Fibroblast of the aortic adventitia (primary cell): ENCODE results near the gene NCK2. TPM values are rescaled to one million over a fixed set of nuclear protein-coding genes. Genes with fewer than 3 reads are reported as not detected.

Experiments used
- DNase-seq: peaks from one replicate; pipeline ENCODE4 v3.0.0-alpha.2; 2010; ENCODE audit warnings: low read depth
- H3K4me3 ChIP-seq: 2 replicates; pipeline ENCODE4 v1.5.1; 2011; ENCODE audit warnings: low read depth, mild to moderate bottlenecking, control low read depth, low read length, moderate library complexity
- total RNA-seq: library from RNA; depleted of rRNA; stranded (reverse); fragments of >200 nt; gene quantifications from 2 replicates; pipeline ENCODE4 v1.2.3, GENCODE V29; 2012; ENCODE audit warnings: low replicate concordance
- TF ChIP-seq, protein P1 (sequence below): IDR thresholded peaks from 2 replicates; pipeline ENCODE4 v1.5.1; 2011; ENCODE audit warnings: mild to moderate bottlenecking, low read length, control low read depth, inconsistent platforms; ENCODE audit not compliant: insufficient read depth

NCK2 gene
- total RNA-seq, 1 donor, result 9.4 TPM

DNA sequence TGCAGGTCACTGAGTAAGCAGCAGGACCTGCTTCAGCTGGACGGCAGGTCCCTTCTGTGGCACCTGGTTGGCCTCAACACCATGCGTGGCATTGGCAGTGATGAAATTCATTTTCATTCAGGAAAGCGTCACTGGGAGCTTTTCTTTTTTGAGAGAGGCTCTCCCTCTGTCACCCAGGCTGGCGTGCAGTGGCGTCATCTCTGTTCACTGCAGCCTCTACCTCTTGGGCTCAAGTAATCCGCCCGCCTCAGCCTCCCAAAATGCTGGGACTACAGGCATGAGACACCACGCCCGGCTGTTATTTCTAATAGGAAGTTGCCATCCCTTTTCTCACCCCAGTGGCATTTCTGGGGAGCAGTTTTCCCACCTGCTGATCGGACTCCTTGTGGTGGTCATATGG lies 39.3 kb downstream of the NCK2 start:
- H3K4me3 ChIP-seq, result no peak overlapping the region
- DNase-seq, result no peak
- TF ChIP-seq, protein P1, sequence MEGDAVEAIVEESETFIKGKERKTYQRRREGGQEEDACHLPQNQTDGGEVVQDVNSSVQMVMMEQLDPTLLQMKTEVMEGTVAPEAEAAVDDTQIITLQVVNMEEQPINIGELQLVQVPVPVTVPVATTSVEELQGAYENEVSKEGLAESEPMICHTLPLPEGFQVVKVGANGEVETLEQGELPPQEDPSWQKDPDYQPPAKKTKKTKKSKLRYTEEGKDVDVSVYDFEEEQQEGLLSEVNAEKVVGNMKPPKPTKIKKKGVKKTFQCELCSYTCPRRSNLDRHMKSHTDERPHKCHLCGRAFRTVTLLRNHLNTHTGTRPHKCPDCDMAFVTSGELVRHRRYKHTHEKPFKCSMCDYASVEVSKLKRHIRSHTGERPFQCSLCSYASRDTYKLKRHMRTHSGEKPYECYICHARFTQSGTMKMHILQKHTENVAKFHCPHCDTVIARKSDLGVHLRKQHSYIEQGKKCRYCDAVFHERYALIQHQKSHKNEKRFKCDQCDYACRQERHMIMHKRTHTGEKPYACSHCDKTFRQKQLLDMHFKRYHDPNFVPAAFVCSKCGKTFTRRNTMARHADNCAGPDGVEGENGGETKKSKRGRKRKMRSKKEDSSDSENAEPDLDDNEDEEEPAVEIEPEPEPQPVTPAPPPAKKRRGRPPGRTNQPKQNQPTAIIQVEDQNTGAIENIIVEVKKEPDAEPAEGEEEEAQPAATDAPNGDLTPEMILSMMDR, result no peak

DNA sequence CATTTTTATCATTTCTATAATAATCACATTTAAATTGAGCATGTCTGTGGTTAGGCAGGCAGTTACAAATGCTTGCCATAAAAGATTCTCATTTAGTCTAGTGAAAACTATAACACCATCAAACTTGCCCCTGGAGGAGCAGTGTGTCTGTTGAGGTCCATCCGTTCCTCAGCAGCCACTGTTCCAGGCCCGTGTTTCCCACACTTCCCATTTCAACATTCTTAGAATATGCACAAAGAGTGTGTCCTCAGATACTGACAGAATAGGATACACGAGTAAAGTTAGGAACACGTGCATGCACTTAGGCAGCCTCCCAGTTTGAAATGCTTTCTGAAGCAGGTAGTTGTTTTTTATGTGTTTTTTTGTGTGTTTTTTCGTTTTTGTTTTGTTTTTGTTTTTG lies 39.9 kb downstream of the NCK2 start:
- H3K4me3 ChIP-seq, result no peak overlapping the region
- DNase-seq, result no peak
- TF ChIP-seq, protein P1, result no peak

DNA sequence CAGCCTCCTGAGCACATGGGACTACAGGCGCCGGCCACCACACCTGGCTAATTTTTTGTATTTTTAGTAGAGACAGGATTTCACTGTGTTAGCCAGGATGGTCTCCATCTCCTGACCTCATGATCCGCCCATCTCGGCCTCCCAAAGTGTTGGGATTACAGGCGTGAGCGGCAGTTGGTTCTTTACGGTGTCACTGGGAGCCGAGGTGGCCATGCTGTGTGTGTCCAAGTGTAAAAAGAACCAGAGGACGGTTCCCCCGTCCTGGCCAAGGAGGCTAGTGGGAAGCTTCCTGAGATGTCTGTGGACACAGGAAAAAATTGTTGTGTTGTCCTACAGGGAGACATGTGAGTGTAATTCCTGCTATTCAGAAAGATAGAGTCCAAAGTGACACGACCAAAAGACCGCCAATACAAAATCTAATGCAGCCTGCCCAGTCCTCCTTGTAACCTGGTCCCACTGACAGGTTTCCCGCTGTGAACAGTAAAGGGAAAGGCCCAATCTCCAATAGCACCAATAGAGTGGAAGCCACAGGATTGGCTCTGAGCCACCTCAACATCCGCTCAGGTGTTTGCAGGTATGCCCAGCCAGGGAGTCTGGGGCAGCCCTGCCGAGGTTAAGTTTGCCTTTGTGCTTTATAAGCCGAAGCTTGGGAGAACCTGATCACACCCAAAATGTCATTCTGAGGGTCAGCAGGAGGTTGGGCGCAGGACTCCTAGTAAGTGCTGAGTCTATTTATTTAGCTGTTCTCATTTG lies 40.6 kb downstream of the NCK2 start:
- TF ChIP-seq, protein P1, result no peak
- no peak overlapping the region for H3K4me3 ChIP-seq
- DNase-seq, result no peak

DNA sequence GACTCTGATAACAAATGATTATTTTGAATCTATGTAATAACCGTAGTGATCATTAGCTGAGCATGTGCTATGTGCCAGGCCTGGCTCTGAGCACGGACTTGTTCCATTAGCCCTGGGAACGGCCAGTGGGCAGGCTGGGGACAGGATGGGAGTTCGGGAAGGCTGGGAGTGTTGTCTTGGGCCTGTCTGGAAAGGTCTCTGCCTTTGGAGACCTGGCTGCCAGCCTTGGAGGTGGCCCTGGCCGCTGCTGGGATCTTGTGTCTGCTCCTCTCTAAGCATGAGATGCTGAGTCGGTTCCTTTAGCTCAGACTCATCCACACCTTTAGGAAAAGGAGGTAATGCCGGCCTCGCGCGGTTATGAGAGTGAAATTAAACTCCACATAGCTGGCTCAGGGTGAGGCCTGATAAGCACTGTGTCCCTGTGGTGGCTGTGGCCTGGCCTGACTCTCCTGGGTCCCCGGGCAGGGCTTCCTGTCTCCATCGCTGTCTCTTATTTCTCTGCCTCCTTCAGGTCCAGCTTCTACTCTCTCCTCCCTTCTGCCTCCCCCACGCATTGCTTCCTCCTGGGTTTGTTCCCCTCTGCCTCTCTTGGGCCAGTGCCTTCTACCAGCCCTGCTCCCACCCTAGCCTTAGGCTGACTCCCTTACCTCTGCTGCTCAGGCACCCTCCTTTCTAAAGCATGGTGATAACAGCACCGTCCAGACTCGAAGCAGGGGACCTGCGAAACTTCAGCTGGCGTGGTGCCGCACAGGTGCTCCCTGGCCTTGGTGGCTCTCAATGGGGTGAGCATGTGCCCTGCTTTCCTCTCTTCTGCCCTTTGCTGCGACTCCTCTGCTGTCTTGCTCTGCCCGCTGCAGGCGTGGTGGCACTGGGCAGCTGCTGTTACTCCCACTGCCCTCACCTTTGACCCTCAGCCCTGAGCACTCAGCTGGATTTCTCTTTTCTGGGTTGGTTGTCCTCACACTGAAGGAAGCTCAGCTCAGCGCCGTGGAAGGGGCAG lies 41.8 kb downstream of the NCK2 start:
- TF ChIP-seq, protein P1, result no peak
- H3K4me3 ChIP-seq, result no peak overlapping the region

DNA sequence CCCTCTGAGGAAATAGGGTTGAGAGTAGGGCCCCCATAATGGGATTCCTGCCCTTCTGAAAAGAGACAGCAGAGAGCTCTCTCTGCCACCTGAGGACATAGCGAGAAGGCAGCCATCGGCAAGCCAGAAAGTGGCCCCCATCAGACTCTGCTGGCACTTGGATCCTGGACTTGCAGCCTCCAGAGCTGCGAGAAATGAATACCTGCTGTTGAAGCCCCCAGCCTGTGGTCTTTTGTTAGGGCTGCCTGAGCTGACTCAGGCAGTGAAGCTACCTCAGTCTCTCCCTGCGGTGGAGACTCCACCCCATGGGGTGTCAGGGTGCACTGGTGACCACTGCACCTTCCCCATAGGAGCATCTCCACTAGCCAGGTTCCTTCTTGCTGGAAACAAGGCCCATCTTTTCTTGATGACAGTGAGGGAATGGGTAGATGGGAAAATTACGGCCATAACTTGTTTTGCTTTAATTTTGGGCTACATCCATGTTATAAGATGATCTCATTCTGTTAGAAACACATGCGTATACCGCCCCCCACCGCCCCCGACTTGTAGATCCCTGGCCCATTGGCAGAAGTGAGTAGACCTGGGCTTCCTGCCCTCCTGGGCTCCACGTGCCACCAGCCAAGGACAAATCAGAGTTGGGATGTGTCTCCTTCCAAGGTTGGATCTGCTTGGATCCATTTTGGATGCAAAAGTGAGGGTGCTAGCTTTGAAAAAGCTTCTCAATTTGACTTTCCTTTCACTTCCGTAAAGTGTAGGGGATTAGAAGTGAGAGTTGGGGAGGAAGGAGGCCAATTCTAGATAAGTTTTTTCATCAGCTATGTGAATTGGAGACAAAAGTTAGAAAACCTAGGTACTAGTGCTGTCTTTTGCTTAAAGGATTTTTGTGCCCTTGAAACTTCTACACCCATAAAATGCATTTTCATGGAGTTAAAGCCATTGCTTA lies 42.9 kb downstream of the NCK2 start:
- H3K4me3 ChIP-seq, result no peak overlapping the region
- TF ChIP-seq, protein P1, result no peak
- no peak for DNase-seq

More for the DNA sequence above, 41.8 kb downstream of the NCK2 start:
- no peak for DNase-seq

DNA sequence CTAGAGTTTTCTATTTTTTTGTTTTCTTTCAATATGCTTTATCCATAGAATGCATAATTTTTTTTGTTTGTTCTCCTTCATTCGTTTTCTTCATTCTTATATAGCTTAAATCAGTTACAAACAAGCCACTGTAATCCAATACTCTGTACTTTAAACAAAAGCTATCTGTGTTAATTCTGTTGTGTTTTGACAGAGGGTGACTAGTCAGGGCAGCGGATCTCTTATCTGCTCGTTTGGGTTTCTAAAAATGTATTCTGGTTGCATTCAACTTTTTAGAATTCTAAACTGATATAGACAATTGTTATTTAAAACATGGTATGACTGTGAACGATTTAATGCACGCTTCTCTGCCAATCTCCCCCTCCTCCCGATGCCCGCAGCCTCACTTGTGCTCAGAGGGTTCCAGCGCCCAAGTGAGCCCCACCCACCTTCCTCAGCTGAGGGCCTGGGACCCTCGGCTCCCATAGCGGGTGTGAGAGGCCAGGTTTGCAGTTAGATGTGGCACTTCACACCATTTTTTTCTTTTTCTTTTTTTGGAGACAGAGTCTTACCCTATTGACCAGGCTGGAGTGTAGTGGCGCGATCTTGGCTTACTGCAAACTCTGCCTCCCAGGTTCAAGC lies 44.1 kb downstream of the NCK2 start:
- no peak overlapping the region for H3K4me3 ChIP-seq
- TF ChIP-seq, protein P1, result no peak
- no peak for DNase-seq
